ENCODE data around the gene SYCP1.
"Not testable (repeated sequence)": the region's sequence is repeated elsewhere in the genome, so short reads cannot be mapped to it uniquely, and the experiment has no call there.

DNA sequence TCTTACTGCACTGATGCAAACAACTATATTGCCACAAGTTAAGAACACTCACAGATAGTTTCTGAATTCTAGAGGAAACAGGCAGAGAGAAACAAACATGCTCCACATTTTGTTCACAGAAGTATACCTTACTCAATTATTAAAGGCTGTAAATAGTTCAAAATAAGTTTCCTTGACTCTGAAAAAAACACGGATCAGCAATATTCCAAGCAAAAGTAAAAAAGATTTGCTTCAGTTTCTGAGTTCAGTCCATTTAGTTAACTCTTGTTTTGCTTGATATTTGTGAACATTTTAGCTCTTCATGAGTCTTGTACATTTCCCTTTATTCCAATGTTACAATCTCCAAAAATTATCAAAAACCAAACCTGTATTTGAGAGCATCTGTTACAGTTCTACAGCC is 24.6 kb upstream of the SYCP1 start:
- TF ChIP-seq, protein P1, sequence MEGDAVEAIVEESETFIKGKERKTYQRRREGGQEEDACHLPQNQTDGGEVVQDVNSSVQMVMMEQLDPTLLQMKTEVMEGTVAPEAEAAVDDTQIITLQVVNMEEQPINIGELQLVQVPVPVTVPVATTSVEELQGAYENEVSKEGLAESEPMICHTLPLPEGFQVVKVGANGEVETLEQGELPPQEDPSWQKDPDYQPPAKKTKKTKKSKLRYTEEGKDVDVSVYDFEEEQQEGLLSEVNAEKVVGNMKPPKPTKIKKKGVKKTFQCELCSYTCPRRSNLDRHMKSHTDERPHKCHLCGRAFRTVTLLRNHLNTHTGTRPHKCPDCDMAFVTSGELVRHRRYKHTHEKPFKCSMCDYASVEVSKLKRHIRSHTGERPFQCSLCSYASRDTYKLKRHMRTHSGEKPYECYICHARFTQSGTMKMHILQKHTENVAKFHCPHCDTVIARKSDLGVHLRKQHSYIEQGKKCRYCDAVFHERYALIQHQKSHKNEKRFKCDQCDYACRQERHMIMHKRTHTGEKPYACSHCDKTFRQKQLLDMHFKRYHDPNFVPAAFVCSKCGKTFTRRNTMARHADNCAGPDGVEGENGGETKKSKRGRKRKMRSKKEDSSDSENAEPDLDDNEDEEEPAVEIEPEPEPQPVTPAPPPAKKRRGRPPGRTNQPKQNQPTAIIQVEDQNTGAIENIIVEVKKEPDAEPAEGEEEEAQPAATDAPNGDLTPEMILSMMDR (IDR thresholded peaks at IDR 0.05), result not testable (repeated sequence)
- TF ChIP-seq POLR2A (IDR thresholded peaks at IDR 0.05), result not testable (repeated sequence)
